ENCODE results near the gene DENND6B.

DNA sequence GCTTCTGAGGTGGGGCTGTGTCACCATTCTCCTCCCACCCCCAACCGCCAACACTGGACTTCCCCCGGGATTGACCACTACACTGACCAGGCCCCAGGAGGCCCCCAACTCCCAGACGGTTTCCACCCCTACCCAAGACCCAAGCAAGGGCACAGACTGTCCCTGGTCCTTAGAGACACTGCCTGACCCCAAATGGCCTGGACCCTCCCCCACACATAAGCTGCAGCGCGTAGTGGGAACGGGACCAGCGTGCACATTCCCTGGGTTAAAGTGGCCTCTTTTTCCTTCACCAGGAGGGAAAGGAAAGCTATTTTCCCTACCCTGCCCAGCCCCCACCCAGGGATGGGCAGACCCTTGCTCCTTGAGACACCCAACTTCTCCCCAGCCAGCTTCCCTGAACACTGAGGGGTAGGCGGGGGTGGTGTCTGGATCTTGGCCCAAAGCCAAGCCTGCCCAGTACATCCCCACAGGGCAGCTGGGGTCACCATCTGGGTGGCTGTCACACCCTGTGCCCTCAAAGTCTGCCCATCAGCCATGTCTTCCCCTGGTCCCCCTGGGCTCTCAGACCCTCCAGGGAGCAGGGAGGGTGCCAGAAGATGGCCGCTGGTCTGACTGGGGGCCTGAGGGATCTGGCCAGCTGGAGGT, 63.7 kb downstream of the DENND6B start:
- TF ChIP-seq, protein P1, sequence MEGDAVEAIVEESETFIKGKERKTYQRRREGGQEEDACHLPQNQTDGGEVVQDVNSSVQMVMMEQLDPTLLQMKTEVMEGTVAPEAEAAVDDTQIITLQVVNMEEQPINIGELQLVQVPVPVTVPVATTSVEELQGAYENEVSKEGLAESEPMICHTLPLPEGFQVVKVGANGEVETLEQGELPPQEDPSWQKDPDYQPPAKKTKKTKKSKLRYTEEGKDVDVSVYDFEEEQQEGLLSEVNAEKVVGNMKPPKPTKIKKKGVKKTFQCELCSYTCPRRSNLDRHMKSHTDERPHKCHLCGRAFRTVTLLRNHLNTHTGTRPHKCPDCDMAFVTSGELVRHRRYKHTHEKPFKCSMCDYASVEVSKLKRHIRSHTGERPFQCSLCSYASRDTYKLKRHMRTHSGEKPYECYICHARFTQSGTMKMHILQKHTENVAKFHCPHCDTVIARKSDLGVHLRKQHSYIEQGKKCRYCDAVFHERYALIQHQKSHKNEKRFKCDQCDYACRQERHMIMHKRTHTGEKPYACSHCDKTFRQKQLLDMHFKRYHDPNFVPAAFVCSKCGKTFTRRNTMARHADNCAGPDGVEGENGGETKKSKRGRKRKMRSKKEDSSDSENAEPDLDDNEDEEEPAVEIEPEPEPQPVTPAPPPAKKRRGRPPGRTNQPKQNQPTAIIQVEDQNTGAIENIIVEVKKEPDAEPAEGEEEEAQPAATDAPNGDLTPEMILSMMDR (IDR thresholded peaks at IDR 0.05), result no peak
- no peak for TF ChIP-seq POLR2AphosphoS5 (IDR thresholded peaks at IDR 0.05)
